Mammary epithelial cell (primary cell): ENCODE data around the gene RTN4IP1.

ENCODE experiments used
- CTCF ChIP-seq, 2 donors: IDR thresholded peaks in 1 of 2; conservative IDR thresholded peaks in 1 of 2; 2 replicates each; pipeline ENCODE4 v1.5.1; 2011 to 2012; ENCODE audit warnings: inconsistent platforms in 2 of 2, low read length in 2 of 2, mild to moderate bottlenecking in 2 of 2, control low read depth in 1 of 2, low read depth in 1 of 2; ENCODE audit not compliant: insufficient read depth in 1 of 2; ENCODE audit errors: extremely low read depth in 1 of 2
- EZH2 ChIP-seq: IDR thresholded peaks from 2 replicates; pipeline ENCODE4 v1.6.1; 2012; ENCODE audit warnings: low read length, inconsistent platforms, borderline replicate concordance

GRCh38 chr6:106634565-106634964 lies 5.3 kb upstream of the RTN4IP1 start:
- TF ChIP-seq EZH2 (no peak), CTCF (conservative IDR thresholded peaks at IDR 0.05 in 1 of 2, IDR thresholded peaks at IDR 0.05 in 1 of 2; ENCODE audit: extremely low read depth in 1 of 2, insufficient read depth in 1 of 2, low read depth in 1 of 2, low read length in 2 of 2) (no peak)
